Lung (tissue), 12 donors: ENCODE measurements around the gene MYLK. TPM values are rescaled to one million over a fixed set of nuclear protein-coding genes. Genes with fewer than 3 reads are reported as not detected.

Source experiments
- ATAC-seq: fragments of 200-7000 bp; cut with Tn5 transposase; one replicate; pipeline ENCODE4 v1.9.1; 2020; ENCODE audit warnings: moderate number of reproducible peaks; ENCODE audit not compliant: insufficient read depth, low FRiP score
- DNase-seq, 3 donors: peaks; one replicate each; pipeline ENCODE4 v3.0.0-alpha.2; 2013 to 2017
- H3K27ac ChIP-seq, 2 donors: one replicate each; pipeline ENCODE4 v1.5.1; 2013; ENCODE audit warnings: mild to moderate bottlenecking in 2 of 2, moderate library complexity in 2 of 2, control low read depth in 1 of 2, inconsistent platforms in 1 of 2, low read depth in 1 of 2, low read length in 1 of 2
- H3K27me3 ChIP-seq, 3 donors: one replicate each; pipeline ENCODE4 v1.5.1; 2013; ENCODE audit warnings: low read length in 2 of 3; ENCODE audit not compliant: control insufficient read depth in 3 of 3, insufficient read depth in 3 of 3
- H3K36me3 ChIP-seq, 4 donors: one replicate each; pipeline ENCODE4 v1.5.1; 2013; ENCODE audit warnings: low read length in 4 of 4, mild to moderate bottlenecking in 1 of 4, moderate library complexity in 1 of 4; ENCODE audit not compliant: control insufficient read depth in 4 of 4, insufficient read depth in 4 of 4
- H3K4me1 ChIP-seq, 5 donors: one replicate each; pipeline ENCODE4 v1.5.1; 2013; ENCODE audit warnings: low read length in 5 of 5, mild to moderate bottlenecking in 2 of 5, moderate library complexity in 1 of 5; ENCODE audit not compliant: control insufficient read depth in 5 of 5, insufficient read depth in 5 of 5
- H3K4me3 ChIP-seq: one replicate; pipeline ENCODE4 v1.5.1; 2013; ENCODE audit warnings: mild to moderate bottlenecking, control low read depth, moderate library complexity
- H3K9ac ChIP-seq, 2 donors: one replicate each; pipeline ENCODE4 v1.5.1; 2013; ENCODE audit warnings: low read length in 2 of 2, control low read depth in 1 of 2; ENCODE audit not compliant: insufficient read depth in 1 of 2
- H3K9me3 ChIP-seq, 4 donors: one replicate each; pipeline ENCODE4 v1.5.1; 2013; ENCODE audit warnings: low read length in 3 of 4, mild to moderate bottlenecking in 1 of 4, moderate library complexity in 1 of 4; ENCODE audit not compliant: control insufficient read depth in 4 of 4, insufficient read depth in 3 of 4
- WGBS, 2 donors: extraction: QIAGEN DNeasy Blood & Tissue Kit; methylation state at CpG; one replicate each; pipeline ENCODE4 v1.1.7; 2013; 5-methylcytosine and 5-hydroxymethylcytosine counted together
- polyA plus RNA-seq, 2 donors: library from polyadenylated mRNA; stranded (reverse); fragments of 200-250 nt; gene quantifications; one replicate each; pipeline ENCODE4 v1.2.1, GENCODE V29; 2013
- total RNA-seq, 2 donors: library from RNA; depleted of rRNA in 1 of 2; stranded (reverse); fragments of >200 nt in 1 of 2; gene quantifications; one replicate each; pipeline ENCODE4 v1.2.1, GENCODE V29; 2014 to 2021
- TF ChIP-seq, protein P1 (sequence below): IDR thresholded peaks from 2 replicates; pipeline ENCODE4 v1.5.1; 2012; ENCODE audit warnings: mild to moderate bottlenecking; ENCODE audit errors: control extremely low read depth, extremely low read depth
- donor health status: control.
- donor health status: control.
- donor health status: Bipolar disorder and iron deficiency.
- donor health status: healthy.
- donor health status: DM: yes; HTN: yes; CAD: no.

MYLK gene
- total and polyA plus RNA-seq, 4 donors, result 23.3 to 324 (median 112) TPM

DNA sequence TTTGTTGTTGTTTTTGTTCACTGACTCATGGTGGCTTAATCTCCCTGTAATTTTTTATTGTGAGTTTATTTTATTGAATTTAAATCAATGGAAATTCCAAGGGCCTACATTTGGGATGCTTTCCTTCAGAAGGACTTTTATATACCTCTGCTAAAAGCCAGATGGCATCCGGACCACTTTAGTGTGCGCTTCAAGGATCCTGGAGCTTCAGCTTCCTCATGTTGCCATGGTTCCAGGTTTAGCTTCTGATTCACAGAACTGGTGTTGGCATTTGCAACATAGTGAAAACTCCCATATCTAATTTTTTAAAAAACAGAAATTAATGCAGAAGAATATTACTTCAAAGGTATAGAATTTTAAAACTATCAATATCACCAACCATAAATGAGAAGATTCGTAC lies 290.8 kb downstream of the MYLK start:
- Histone ChIP-seq H3K9ac (no peak overlapping the region), H3K4me1 (peaks cover 0 to 3% (median 0%) of the 10 kb centered on the region in 5 donors), H3K4me3 (no peak overlapping the region), H3K27ac (no peak overlapping the region), H3K27me3 (no peaks in the 10 kb centered on the region), H3K9me3 (peaks cover 0 to 12% (median 6%) of the 10 kb centered on the region in 4 donors), H3K36me3 (peaks cover 0 to 16% (median 3%) of the 10 kb centered on the region in 4 donors)
- WGBS, 2 donors, result 94 to 97% methylated on average over 3 of the region's 3 CpGs
- no peak for DNase-seq
- TF ChIP-seq, protein P1, sequence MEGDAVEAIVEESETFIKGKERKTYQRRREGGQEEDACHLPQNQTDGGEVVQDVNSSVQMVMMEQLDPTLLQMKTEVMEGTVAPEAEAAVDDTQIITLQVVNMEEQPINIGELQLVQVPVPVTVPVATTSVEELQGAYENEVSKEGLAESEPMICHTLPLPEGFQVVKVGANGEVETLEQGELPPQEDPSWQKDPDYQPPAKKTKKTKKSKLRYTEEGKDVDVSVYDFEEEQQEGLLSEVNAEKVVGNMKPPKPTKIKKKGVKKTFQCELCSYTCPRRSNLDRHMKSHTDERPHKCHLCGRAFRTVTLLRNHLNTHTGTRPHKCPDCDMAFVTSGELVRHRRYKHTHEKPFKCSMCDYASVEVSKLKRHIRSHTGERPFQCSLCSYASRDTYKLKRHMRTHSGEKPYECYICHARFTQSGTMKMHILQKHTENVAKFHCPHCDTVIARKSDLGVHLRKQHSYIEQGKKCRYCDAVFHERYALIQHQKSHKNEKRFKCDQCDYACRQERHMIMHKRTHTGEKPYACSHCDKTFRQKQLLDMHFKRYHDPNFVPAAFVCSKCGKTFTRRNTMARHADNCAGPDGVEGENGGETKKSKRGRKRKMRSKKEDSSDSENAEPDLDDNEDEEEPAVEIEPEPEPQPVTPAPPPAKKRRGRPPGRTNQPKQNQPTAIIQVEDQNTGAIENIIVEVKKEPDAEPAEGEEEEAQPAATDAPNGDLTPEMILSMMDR, result no peak
- no peak for ATAC-seq

DNA sequence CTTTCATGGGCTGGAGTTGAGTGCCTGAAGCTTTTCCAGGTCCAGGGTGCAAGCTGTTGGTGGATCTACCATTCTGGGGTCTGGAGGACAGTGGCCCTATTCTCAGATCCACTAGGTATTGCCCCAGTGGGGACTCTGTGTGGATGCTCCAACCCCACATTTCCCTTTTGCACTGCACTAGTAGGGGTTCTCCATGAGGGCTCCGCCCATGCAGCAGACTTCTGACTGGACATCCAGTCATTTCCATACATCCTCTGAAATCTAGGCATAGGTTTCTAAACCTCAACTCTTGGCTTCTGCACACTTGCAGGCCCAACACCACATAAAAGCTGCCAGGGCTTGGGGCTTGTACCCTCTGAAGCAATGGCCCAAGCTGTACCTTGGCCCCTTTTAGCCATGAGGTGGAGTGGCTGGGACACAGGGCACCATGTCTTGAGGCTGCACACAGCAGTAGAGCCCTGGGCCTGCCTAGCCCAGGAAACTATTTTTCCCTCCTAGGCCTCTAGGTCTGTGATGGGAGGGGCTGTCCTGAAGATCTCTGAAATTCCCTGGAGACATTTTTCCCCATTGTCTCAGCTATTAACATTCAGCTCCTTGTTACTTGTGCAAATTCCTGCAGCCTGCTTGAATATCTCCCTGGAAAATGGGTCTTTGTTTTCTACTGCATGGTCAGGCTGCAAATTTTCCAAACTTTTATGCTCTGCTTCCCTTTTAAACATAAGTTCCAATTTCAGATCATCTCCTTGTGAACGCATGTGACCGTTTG lies 293.3 kb downstream of the MYLK start:
- Histone ChIP-seq H3K4me1 (peaks cover 0 to 6% (median 0%) of the 10 kb centered on the region in 5 donors), H3K9ac (no peak overlapping the region), H3K9me3 (peaks cover 0 to 12% (median 6%) of the 10 kb centered on the region in 4 donors), H3K27me3 (no peaks in the 10 kb centered on the region), H3K27ac (no peak overlapping the region), H3K4me3 (no peak overlapping the region), H3K36me3 (peaks cover 0 to 16% (median 3%) of the 10 kb centered on the region in 4 donors)
- ATAC-seq (no peak), DNase-seq (no peak)
- TF ChIP-seq, protein P1, result no peak
- 81 to 95% methylated on average over 3 of the region's 3 CpGs for WGBS, 2 donors

GRCh38 chr3:123587401-123587800 lies 296.7 kb downstream of the MYLK start:
- WGBS, 2 donors, result 89 to 95% methylated on average over 2 of the region's 2 CpGs
- H3K4me1 ChIP-seq, result peaks cover 0 to 17% (median 3%) of the 10 kb centered on the region in 5 donors
- peaks cover 0 to 12% (median 6%) of the 10 kb centered on the region in 4 donors for H3K9me3 ChIP-seq
- H3K4me3 ChIP-seq, result no peak overlapping the region
- no peaks in the 10 kb centered on the region for H3K27me3 ChIP-seq
- no peak for ATAC-seq
- DNase-seq, result no peak
- H3K27ac ChIP-seq, result no peak overlapping the region
- peaks cover 0 to 16% (median 3%) of the 10 kb centered on the region in 4 donors for H3K36me3 ChIP-seq
- no peak overlapping the region for H3K9ac ChIP-seq
- TF ChIP-seq, protein P1, result no peak
